ENCODE measurements around the gene FAF2.

DNA sequence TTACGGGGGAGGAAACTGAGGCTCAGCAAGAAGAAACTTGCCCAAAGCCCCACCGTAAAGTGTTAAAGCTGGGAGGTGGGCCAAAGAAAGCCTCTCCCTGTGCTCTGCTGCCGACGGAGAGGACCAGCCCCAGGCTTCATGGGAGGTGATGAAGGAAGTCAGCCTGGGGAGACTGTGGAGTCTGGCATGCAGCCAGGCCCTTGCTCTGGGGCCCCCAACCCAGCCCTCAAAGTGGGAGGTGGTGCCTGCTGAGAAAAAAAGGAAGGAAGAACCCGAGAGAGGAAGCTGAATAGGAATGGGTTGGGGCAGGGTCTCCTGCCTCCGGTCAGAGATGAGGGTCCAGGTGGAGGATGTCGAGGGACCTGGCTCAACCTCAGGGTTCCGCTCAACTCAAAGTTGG, 85.2 kb downstream of the FAF2 start:
- no peak for TF ChIP-seq POLR2AphosphoS5 (IDR thresholded peaks at IDR 0.05)
- TF ChIP-seq, protein P1, sequence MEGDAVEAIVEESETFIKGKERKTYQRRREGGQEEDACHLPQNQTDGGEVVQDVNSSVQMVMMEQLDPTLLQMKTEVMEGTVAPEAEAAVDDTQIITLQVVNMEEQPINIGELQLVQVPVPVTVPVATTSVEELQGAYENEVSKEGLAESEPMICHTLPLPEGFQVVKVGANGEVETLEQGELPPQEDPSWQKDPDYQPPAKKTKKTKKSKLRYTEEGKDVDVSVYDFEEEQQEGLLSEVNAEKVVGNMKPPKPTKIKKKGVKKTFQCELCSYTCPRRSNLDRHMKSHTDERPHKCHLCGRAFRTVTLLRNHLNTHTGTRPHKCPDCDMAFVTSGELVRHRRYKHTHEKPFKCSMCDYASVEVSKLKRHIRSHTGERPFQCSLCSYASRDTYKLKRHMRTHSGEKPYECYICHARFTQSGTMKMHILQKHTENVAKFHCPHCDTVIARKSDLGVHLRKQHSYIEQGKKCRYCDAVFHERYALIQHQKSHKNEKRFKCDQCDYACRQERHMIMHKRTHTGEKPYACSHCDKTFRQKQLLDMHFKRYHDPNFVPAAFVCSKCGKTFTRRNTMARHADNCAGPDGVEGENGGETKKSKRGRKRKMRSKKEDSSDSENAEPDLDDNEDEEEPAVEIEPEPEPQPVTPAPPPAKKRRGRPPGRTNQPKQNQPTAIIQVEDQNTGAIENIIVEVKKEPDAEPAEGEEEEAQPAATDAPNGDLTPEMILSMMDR (IDR thresholded peaks at IDR 0.05 in 8 of 11, conservative IDR thresholded peaks at IDR 0.05 in 3 of 11), result no peak
